Cerebellar cortex (tissue), 1 donor: ENCODE results near the gene SMARCD1.
"Not testable (repeated sequence)": the region's sequence is repeated elsewhere in the genome, so short reads cannot be mapped to it uniquely, and the experiment has no call there.

Experiments used
- DNase-seq: peaks from one replicate; pipeline ENCODE4 v3.0.0-alpha.2; 2015; ENCODE audit warnings: low spot score

Gene SMARCD1

DNA sequence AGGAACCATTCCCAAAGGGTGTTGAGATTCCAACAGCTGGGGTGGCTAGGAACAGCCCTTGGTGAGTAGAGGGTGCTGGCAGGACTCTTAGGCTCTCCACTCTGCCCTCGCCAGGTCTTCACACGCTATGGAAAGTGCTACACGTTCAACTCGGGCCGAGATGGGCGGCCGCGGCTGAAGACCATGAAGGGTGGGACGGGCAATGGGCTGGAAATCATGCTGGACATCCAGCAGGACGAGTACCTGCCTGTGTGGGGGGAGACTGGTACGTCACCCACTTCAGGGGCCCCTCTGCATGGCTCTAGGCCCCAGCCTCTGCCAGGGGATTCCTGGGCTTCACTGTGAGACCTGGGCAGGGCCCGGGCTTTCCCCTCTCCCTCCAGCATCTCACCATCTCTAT, 8.0 kb upstream of the SMARCD1 start:
- DNase-seq, result no peak

DNA sequence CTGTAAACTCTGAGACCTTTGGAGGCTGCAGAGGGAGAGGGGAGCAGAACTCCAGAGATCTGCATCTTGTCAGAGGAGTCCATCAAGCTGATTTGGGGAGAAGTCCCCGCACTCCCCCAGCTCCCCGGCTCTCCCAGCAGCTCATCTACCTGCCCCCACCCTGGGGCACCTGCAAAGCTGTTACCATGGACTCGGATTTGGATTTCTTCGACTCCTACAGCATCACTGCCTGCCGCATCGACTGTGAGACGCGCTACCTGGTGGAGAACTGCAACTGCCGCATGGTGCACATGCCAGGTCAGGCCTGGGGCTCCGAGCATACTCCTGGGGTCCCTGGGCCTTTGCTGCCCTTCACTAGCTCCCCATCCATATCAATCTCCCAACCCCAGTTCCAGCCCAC, 6.9 kb upstream of the SMARCD1 start:
- no peak for DNase-seq

DNA sequence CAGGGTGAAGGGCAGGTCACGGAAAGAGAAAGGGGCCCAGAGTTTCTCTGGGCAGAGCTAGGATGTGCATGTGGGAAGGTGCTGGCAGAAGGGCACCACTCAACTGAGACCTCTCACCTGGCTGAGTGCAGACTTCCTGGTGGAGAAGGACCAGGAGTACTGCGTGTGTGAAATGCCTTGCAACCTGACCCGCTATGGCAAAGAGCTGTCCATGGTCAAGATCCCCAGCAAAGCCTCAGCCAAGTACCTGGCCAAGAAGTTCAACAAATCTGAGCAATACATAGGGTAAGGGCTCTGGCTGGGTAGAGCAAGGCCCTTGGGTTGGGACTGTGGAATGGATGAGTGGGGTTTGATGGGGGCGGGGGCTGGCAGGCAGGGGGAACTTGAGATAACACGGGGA, 5.4 kb upstream of the SMARCD1 start:
- DNase-seq, result no peak

DNA sequence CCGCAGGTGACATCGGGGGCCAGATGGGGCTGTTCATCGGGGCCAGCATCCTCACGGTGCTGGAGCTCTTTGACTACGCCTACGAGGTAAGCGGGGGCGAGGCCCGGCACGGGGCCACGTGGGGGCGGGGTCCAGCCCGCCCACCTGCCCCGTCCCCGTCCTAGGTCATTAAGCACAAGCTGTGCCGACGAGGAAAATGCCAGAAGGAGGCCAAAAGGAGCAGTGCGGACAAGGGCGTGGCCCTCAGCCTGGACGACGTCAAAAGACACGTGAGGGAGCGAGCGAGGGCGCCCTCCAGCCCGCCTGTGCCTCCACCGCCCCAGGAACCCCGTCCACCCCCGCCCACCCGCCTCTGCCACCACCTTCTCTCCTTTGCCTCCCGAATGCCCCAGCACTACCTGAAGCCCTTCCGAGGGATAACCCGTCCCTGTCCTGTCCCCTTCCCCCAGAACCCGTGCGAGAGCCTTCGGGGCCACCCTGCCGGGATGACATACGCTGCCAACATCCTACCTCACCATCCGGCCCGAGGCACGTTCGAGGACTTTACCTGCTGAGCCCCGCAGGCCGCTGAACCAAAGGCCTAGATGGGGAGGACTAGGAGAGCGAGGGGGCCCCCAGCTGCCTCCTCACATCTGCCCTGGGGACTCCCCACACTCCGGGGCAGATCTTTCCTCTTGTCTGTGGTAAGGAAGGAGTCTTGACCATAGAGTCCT, 3.9 kb upstream of the SMARCD1 start:
- no peak for DNase-seq

DNA sequence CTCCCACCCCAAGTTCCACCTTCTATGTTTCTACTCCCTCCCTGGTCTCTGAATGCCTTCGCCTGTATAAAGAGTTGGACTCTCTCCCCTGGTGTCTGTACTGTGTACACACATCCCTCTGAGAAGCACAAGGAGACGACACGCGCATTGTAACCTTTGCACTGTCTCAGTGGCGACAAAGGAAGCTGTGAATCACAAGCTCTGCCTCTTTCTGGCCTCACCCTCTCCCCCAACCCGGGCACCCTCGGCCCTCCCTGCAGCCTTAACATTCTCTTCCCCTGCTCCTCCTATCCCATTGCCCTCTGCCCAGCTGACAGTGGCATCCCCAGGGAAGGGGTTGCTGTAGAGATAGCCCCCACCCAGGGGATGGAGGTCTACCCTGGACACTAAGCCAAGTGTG, 2.5 kb upstream of the SMARCD1 start:
- no peak for DNase-seq

DNA sequence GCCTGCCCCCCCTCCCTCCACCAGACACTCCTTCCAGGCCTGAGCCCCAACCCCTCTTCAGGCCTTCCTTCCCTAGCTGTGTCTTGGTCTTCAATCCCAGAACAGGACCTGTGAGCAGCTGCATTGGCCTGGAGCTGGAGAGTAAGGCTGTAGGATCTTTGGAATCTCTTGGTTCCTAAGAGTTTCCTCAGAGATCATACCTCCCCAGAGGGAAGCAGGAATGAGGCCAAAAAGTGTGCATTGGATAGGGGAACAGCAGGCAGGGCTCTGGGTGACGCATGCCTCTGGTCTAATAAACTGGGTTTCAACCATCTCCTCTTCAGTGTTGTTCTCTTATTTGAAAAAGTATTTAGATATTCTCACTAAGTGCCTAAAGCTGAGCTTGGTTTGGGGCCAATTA, 1.8 kb upstream of the SMARCD1 start:
- no peak for DNase-seq

DNA sequence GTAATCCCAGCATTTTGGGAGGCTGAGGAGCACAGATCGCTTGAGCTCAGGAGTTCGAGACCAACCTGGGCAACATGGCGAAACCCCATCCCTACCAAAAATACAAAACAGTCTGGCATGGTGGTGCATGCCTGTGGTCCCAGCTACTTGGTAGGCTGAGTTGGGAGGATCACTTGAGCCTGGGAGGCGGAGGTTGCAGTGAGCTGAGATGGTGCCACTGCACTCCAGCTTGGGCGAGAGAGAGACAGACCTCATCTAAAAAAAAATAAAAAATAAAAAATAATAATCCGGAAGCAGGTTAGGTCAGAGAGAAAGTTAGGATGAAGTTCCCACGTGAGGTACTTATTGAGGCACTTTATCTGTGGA, 750 bp upstream of the SMARCD1 start:
- DNase-seq, result not testable (repeated sequence)

DNA sequence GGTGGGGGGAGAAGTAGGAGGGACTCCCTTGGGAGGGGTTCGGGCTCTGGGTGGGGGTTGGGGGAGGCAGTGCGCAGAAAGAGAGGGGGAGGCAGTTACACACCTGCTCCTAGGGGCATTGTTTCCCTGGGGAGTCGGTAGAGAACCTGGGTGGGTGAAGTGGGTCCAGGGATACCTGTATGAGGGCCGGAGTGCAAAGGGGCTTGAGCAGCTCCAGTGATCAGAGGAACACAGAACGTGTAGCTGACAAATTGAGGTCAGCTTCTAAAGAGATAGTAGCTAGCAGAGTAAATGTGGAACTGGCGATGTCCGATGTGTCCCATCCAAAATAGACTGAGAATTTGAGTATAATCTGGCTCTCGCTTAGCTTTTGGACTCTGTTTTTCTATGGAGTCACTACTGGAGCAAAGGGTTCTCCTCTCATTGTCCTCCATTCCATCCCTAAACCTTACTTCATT, 502 bp downstream of the SMARCD1 start:
- peak; percentile 46 for DNase-seq

DNA sequence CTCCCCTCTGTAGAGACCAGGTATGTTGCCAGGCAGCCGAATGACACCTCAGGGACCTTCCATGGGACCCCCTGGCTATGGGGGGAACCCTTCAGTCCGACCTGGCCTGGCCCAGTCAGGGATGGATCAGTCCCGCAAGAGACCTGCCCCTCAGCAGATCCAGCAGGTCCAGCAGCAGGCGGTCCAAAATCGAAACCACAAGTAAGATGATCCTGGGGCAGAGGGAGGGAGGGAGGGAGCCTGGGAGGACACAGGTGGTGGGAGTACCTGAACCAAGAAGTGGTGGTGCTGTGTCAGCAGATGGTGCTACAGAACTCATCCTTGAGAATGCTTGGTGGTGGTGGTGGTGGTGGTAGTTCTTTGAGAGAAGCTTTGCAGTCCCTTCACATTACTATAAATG, 1.0 kb downstream of the SMARCD1 start:
- DNase-seq, result peak; percentile 31

DNA sequence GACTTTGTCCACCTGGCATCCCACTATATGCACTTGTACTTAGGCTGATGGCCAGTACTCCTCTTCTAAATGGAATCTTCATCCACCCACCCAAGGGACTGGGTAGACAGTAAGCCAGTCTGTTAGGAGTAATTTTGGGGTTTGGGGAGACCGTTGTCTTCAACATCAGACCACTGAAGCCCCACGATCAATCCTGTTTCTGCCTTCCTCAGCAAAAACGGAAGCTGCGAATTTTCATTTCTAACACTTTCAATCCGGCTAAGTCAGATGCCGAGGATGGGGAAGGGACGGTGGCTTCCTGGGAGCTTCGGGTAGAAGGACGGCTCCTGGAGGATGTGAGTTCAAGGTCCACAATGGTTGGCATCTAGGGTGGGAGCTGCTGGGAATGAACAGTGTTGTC, 2.0 kb downstream of the SMARCD1 start:
- no peak for DNase-seq

DNA sequence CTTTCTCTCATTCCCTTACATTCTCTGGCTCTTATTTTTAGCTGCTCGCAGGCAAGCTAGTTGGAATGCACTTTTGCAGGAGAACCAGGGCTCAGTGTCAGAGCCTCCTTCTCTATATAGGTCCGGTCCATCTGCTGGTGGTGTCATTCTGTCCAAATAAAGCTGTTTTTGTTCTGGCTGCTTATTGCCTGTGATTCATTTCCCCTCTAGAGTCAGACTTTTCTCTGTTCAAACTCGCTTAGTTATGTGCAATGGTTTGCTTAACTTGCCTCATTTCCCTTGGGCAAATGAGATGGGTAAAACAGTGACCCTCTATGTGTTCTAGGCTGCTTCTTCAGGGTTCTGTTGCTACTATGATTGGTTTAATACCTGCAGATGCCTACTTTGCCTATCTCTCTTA, 2.9 kb downstream of the SMARCD1 start:
- no peak for DNase-seq

DNA sequence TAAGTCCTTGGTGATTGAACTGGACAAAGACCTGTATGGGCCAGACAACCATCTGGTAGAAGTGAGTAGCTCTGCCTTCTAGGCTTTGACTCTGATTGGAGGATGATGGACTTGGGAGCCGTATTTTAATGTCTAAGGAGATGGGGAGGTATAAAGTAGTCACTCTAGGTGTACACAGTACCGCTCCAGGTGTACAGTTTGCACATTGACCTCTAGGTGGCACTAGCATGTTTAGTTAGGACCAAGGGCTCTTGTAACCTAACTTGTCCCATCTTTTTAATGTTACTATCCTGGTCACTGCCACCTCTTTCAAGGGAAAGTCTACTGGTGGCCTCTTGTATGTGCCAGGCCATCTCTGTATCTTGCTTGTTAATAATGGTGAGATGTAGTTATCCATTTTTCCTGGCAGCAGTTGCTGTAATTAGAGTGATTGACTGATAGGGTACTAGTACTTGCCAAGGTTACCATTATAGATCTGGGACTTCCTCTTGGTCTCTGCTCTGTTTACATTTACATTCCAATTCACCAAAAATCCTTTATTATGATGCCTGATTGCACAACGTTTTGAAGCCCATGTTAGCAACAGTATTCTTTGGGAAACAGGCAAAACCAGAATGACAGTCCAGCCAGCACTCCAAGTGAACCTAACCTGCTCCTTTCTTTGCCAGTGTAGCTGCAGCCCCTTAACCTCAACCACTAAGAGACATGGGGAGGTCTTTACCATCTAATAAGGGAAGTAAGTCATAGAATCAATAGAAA, 3.6 kb downstream of the SMARCD1 start:
- DNase-seq, result peak; percentile 87

DNA sequence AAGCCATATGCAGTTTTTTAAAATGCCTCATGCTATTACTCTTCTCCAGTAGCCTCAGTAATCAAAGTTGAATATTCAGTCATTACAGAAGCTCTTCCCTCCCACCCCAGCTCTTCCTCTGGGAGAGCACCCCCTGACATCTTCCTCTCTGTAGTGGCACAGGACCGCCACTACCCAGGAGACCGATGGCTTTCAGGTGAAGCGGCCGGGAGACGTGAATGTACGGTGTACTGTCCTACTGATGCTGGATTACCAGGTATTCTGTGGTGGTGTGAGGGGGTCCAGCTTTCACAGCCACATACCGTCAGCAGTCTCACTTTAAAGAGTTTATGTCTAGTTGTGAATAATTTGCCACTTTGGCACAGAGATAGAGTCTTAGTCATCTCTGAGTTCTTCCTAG, 4.6 kb downstream of the SMARCD1 start:
- DNase-seq, result no peak

DNA sequence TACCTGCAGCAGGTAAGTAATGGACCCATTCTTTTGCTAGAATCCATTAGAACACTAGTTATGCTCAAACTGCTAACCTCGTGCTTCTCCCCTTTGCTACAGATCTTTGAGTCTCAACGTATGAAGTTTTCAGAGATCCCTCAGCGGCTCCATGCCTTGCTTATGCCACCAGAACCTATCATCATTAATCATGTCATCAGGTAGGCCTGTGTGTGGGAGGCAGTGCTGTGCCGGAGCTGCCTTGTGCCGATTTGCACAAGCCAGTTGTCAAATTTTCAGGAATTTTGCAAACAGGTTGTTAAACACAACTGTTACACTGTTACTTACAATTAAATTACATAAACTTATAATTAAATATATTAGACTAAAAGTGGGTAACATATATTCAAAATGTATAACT, 5.2 kb downstream of the SMARCD1 start:
- no peak for DNase-seq

DNA sequence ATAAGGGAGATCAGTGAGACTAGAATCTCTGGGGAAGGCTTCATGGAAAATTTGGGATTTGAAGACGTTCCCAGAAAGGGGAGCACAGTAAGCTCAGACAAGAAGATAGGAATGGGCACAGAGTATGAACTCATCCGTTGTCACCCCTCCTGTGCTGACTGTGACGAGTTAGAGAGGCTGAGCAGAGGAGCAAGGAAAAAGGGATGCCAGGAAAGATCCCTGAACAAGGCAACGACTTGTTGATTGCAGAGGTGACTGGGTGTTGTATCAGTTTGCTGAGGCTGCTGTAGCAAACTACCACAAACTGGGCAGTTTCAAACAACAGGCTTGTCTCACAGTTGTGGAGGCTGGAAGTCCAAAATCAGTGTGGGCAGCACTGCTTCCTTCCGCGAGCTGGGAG, 12.8 kb downstream of the SMARCD1 start:
- DNase-seq, result no peak

DNA sequence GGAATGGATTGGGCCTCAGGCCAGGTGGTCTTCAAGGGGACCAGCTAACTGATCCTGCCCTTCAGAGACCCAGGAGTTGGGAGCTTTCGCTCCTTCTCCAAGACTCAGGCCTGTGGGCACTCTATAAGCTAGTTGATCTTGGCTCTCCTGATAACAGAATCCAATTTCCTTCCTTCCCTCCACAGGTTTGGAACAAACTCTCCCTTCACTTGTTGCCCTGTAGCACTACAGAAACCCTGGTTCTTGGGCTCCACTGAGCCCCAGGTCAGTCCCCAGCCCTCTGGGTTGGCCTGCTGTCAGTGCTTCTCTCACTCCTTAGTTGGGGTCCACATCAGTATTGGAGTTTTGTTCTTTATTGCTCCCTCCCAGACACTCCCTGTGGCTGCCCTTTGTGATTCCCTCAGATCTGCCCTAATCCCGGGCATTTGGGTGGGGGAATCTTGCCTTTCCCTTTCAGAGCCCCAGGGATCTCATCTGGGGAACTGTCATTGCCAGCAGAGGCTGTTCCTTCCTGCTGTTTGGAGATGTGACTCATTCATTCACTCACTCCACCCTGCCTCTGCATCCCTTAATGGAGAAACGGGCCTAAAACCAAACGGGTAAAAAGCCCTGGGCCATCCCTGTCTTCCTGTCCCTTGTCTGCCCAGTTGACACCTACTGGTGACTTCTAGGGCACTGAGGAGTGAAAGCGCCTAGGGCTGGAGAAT, 14.3 kb downstream of the SMARCD1 start:
- no peak for DNase-seq

DNA sequence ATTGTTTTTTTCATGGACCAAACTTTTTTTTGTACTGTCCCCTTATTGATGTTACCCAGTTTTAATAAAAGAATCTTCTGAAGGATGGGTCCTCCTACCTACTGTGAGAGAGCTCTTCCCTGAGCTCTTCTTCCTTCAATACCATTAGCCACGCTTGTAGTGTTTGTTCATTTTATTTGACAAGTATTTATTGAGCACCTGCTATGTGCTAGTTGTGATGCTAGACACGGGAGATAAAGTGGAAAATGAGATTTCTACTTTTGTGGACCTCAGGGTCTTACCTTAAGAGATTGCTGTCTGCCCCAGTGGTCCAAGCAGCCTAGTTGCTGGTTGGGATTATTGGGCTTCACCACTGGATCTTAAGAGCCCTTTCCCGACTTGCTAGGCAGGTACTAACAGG, 15.4 kb downstream of the SMARCD1 start:
- DNase-seq, result no peak

DNA sequence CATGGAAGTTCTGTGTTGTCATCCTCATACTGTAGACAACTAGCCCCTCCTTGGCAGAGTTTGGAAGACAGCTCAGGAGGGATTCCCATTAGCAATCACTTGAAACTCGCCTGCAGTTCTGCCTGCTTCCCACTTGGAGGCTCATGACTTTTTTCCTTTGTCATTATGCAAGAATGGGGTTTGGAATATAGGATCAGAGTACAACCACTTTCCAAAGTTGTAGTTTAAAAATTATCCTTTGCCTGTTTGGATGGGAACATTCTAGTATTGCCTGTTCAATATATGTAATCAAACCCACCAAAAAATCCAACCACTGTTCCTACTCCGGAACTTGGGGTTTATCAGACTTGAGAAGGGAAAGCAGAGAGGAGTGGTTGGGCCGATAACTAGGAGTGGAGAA, 16.5 kb downstream of the SMARCD1 start:
- DNase-seq, result peak; percentile 65

DNA sequence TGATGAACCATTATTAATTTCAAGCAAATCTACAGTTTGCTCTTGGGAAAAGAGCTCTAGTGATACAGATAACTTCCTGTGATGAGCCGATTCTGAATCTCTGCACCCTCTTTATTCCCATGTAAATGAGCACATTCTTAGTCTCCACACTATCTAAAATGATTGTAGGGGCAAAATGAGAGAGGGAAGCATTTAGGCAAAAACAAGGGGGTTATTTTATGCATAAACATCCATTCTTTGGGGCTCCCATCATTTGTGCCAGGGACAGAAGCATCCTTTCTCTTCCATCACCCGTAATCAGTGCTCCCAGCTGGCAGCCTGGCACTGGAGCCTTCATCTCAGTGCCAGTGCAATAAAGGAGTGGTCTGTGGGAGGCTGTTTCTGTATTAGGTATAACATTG, 17.0 kb downstream of the SMARCD1 start:
- DNase-seq, result peak; percentile 85

DNA sequence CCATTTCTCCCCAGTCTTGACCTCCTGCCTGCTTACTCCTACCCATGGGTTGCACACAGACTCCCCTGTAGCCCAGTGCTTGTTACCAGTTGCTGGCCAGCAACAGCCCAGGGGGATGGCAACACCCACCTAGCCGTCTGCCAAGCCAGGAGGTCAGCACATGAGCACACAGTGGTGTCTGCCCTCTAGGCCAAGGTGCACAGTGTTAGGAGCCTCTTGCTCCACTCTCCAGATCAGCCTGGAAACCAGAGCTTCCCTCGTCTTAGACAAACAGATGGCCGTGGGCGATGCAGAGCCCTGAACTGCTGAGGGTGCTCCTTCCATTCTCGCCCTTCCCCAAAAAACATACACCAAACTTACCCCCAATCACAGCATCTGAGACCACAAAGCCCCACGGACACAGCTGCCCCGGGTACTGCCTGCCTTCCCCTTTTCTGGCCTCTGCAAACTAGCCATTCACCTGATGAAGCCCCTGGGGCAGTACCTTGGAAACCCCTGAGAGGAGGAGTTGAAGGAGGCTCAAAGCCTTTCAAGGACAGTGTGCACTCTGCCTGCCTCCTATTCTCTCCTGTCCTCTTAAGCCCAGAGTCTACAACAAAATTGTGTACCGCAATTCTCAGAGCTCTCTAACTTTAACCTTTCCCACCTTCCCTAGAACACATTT, 17.6 kb downstream of the SMARCD1 start:
- peak; percentile 41 for DNase-seq

DNA sequence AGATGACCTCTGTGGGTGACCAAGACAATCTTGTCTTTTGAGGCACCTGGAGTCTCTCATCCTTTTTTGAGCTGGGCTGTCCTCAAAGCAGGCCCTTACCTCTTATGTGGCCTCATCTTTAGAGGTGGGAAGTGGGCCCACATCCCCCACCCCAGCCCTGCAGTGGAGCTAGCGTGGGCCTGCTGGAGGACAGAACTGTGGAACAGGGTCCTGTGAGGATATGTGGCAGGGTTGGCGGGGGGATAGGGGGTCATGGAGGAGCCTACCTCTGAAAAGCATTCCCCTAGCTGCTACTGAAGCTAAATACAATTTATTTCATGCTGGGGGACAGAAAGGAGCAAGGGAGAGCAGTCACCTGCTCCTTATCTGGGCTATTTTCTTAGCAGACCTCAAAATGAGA, 18.2 kb downstream of the SMARCD1 start:
- DNase-seq, result no peak

DNA sequence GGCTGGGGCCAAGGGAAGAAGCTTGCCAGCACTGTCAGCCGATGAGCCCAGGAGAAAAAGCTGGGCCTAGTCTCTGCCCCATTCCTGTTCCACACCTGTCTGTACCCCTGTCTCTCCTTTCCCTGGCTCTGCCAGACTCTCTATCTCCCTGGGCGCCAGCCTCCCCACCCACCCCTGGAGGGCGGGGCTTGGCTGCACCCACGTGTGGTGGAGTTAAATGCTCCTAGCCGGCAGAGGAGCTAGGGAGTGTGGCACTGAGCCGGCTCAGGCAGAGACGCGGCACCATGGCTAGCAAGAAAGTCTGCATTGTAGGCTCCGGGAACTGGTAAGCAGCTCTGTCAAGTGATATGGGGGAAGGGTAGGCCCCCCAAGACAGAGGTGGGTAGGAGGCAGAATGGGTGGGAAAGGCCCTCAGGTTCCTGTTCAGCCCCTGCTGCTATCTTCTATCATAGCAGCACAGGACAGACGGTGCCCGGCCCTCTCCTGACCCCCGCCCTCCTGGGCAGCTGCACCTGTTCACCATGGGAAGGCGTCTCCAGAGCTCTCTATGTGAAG, 18.7 kb downstream of the SMARCD1 start, which contains the start of gene GPD1:
Gene GPD1 (plus strand): TSS at position 242 of the 555 bp plus-strand sequence. CDS start 43 bp downstream, at position 285.
- DNase-seq, result peak; percentile 79
